ENCODE data around the gene NFYC. TPM values are rescaled to one million over a fixed set of nuclear protein-coding genes. Genes with fewer than 3 reads are reported as not detected.
A peak's percentile ranks its signal among the peaks of the same experiment; 100 is the strongest.

The NFYC gene
- total and polyA plus RNA-seq, 4 experiments from 2014 or later = 47.7 to 73.6 (median 68.8) TPM

DNA sequence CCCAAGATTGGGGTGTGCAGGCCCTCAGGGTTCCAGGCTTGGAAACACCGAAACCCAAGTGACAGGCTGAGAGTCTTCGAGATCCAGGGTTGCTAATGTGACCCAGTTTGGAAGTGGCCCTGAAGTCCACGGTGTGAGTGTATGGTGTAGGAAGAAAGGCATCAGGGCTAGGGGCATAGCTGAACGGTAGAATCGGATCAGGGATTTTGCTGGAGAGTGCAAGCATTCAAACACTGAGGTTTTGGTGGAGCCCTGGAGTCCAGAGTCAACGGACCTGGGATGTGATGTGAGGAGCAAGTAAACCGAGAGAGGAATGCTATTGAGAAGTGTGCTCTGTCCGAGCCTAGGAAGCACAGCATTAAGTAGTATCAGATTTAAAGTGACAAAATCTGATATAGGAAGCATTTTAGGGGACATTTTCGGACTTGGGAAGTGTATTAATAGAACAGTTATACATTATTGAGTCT, 958 bp downstream of the NFYC start:
- Histone ChIP-seq H3K9me3 (ENCODE audit: control insufficient read depth in 1 of 2, low read length in 2 of 2) (no peaks in the 10 kb centered on the region), H3K27ac (ENCODE audit: low read depth, low read length) (peak overlapping the region; percentile 98), H3K36me3 (ENCODE audit: insufficient read depth, low read length) (no peaks in the 10 kb centered on the region), H3K4me3 (ENCODE audit: low read length in 2 of 2) (peak overlapping the region; percentile 74 to 86), H3K4me1 (ENCODE audit: insufficient read depth, low read length) (peaks cover 67% of the 10 kb centered on the region), H3K27me3 (ENCODE audit: insufficient read depth, low read length) (no peaks in the 10 kb centered on the region)
- Mint-ChIP-seq H3K4me1 (peaks cover 58 to 76% (median 65%) of the 10 kb centered on the region in 4 donors), H3K27ac (peak overlapping the region; percentile 94 to 98 (median 96)), H3K36me3 (peaks cover 4 to 25% of the 10 kb centered on the region in 2 donors), H3K4me3 (peak overlapping the region; percentile 89 to 97 (median 94)), H3K27me3 (no peaks in the 10 kb centered on the region), H3K9me3 (no peaks in the 10 kb centered on the region)
- CTCF ChIA-PET (ENCODE audit: partially characterized antibody) = interaction anchor here (0.6 to 4.5 kb wide), 5 partner anchors 9 to 257 kb away, joined by 3 to 27 read pairs (median 7); no protein-coding TSS in a partner anchor
- intact Hi-C loops (cut with micrococcal nuclease) = loop anchor here (1.0 kb wide), 1 partner anchor 17 kb away; no protein-coding TSS in a partner anchor
- DNase-seq = no peak
- POLR2A ChIA-PET (ENCODE audit: partially characterized antibody) = interaction anchor here (0.8 to 7.8 kb wide), 24 partner anchors 8 to 669 kb away, joined by 3 to 137 read pairs (median 7); partner anchors contain the start of genes CITED4, CTPS1, FOXO6 and RIMS3

DNA sequence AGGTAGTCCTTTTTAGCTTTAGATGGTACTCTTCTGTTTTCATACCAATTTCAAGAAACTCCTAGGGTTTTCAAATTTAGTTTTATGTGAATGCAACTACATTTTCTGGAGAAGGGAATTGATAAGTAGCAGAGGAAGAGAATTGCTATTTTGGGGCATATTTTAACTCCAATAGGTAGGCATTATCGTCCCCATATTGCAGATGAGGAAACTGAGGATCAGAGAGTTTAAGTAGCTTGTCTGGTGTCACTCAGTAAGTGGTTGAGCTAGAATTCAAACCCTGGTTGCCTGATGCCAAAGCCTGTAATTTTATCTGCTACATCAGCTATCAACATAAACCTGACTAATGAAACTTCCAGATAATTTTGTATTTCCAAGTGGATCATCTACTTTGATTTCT, 1.9 kb downstream of the NFYC start:
- CTCF ChIA-PET (ENCODE audit: partially characterized antibody) = interaction anchor here (0.8 to 4.5 kb wide), 2 partner anchors 10 to 24 kb away, joined by 4 to 24 read pairs; no protein-coding TSS in a partner anchor

DNA sequence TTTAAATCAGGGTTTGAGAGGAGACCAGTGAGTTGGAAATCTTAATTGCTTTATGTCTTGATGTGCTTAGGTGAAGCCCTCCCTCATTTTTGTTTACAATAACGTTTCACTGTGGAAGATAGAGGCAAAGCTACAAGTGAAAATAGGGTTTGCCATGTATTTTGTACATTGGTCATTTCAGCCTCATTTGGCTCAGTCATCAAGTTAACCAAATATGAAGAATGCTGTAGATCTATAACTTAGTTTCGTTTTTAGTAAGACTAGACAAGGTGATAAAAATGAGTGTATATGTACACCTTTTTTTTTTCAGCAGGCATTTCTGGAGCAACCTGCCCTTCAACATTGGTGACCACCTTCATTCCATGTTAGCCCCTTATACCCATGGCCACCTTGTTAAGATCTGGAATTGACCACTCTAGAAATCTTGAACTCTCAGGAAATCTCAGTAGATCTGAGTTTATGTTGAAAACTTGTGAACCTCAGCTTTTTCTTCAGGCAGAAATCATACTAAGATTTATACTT, 2.9 kb downstream of the NFYC start:
- CTCF ChIA-PET (ENCODE audit: partially characterized antibody) = interaction anchor here (4.5 kb wide), 1 partner anchor 25 kb away, joined by 24 read pairs; no protein-coding TSS in a partner anchor
- no peaks in the 10 kb centered on the region for H3K36me3 ChIP-seq (ENCODE audit: insufficient read depth, low read length)
- peak overlapping the region; percentile 22 for H3K27ac ChIP-seq (ENCODE audit: low read depth, low read length)
- H3K4me1 ChIP-seq (ENCODE audit: insufficient read depth, low read length) = peaks cover 84% of the 10 kb centered on the region
- intact Hi-C loops (cut with micrococcal nuclease) = no loop called here
- H3K36me3 Mint-ChIP-seq = peaks cover 0 to 21% of the 10 kb centered on the region in 2 donors
- POLR2A ChIA-PET (ENCODE audit: partially characterized antibody) = interaction anchor here (7.8 kb wide), 1 partner anchor 13 kb away, joined by 137 read pairs; no protein-coding TSS in a partner anchor
- no peaks in the 10 kb centered on the region for H3K27me3 ChIP-seq (ENCODE audit: insufficient read depth, low read length)
- H3K4me1 Mint-ChIP-seq = peaks cover 64 to 88% (median 76%) of the 10 kb centered on the region in 4 donors
- peak overlapping the region in 1 of 2 donors; percentile 27 for H3K4me3 ChIP-seq (ENCODE audit: low read length in 2 of 2)
- H3K27ac Mint-ChIP-seq = peak overlapping the region; percentile 71 to 98 (median 93)
- no peaks in the 10 kb centered on the region for H3K27me3 Mint-ChIP-seq
- H3K9me3 Mint-ChIP-seq = no peaks in the 10 kb centered on the region
- H3K9me3 ChIP-seq (ENCODE audit: control insufficient read depth in 1 of 2, low read length in 2 of 2) = no peaks in the 10 kb centered on the region
- no peak for DNase-seq
- H3K4me3 Mint-ChIP-seq = peak overlapping the region; percentile 40 to 92 (median 77)

More for the DNA sequence above, 1.9 kb downstream of the NFYC start:
- Mint-ChIP-seq H3K27ac (peak overlapping the region; percentile 64 to 98 (median 96)), H3K4me3 (peak overlapping the region; percentile 49 to 97 (median 92)), H3K36me3 (peaks cover 0 to 24% of the 10 kb centered on the region in 2 donors), H3K27me3 (no peaks in the 10 kb centered on the region), H3K9me3 (no peaks in the 10 kb centered on the region), H3K4me1 (peaks cover 60 to 83% (median 70%) of the 10 kb centered on the region in 4 donors)
- H3K27me3 ChIP-seq (ENCODE audit: insufficient read depth, low read length) = no peaks in the 10 kb centered on the region
- H3K36me3 ChIP-seq (ENCODE audit: insufficient read depth, low read length) = no peaks in the 10 kb centered on the region
- H3K27ac ChIP-seq (ENCODE audit: low read depth, low read length) = peak overlapping the region; percentile 98
- no peak for DNase-seq
- no peak overlapping the region for H3K4me3 ChIP-seq (ENCODE audit: low read length in 2 of 2)
- intact Hi-C loops (cut with micrococcal nuclease) = no loop called here
- no peaks in the 10 kb centered on the region for H3K9me3 ChIP-seq (ENCODE audit: control insufficient read depth in 1 of 2, low read length in 2 of 2)
- POLR2A ChIA-PET (ENCODE audit: partially characterized antibody) = interaction anchor here (0.7 to 7.8 kb wide), 3 partner anchors 14 to 107 kb away, joined by 3 to 137 read pairs (median 4); partner anchors contain the start of gene RIMS3
- H3K4me1 ChIP-seq (ENCODE audit: insufficient read depth, low read length) = peaks cover 75% of the 10 kb centered on the region

DNA sequence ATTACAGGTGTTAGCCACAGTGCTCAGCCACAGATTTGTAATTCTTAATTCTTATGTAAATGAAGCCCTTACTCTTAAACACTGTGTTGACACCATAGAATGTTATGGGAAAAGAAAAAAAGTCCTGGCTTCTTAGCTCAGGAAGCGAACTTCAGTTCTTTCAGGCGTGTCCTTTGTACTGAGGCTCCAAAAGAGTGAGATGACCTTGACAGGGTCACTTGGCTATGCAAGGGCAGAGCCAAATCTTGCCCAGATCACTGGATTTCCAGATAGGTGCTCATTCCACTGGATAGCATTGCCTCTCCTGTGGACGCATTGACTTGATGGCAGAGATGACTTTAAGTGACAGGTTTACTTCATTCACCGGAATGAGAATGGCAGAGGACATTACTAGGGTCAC, 4.8 kb downstream of the NFYC start:
- CTCF ChIA-PET (ENCODE audit: partially characterized antibody) = no interaction called here

DNA sequence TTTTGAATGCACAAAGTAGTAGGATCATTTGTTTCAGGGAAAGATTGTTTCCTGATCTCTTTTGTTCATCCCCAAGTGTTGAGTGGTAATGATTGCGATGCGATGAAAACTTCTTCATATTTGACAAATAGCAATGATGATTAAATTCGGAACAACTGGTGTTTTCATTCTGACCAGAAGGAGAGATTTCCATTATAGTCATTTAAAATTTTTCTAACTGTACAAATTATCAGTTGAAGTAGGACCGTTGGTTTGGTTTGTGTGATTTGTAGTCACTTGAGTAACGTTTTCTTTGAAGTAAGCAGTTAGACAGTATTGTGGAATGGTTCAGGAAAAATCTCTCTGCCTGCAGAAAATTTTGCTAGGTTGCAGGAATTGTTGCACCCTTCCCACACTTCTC, 5.9 kb downstream of the NFYC start:
- H3K36me3 ChIP-seq (ENCODE audit: insufficient read depth, low read length) = no peaks in the 10 kb centered on the region
- no peak for DNase-seq
- H3K27me3 Mint-ChIP-seq = no peaks in the 10 kb centered on the region
- CTCF ChIA-PET (ENCODE audit: partially characterized antibody) = no interaction called here
- peaks cover 61 to 89% (median 77%) of the 10 kb centered on the region in 4 donors for H3K4me1 Mint-ChIP-seq
- H3K36me3 Mint-ChIP-seq = peaks cover 0 to 10% of the 10 kb centered on the region in 2 donors
- peak overlapping the region in 6 of 8 donors; percentile 12 to 64 (median 38) for H3K4me3 Mint-ChIP-seq
- H3K27ac ChIP-seq (ENCODE audit: low read depth, low read length) = no peak overlapping the region
- H3K9me3 Mint-ChIP-seq = no peaks in the 10 kb centered on the region
- peak overlapping the region in 1 of 7 donors; percentile 30 for H3K27ac Mint-ChIP-seq
- H3K27me3 ChIP-seq (ENCODE audit: insufficient read depth, low read length) = no peaks in the 10 kb centered on the region
- H3K9me3 ChIP-seq (ENCODE audit: control insufficient read depth in 1 of 2, low read length in 2 of 2) = no peaks in the 10 kb centered on the region
- no peak overlapping the region for H3K4me3 ChIP-seq (ENCODE audit: low read length in 2 of 2)
- intact Hi-C loops (cut with micrococcal nuclease) = no loop called here
- H3K4me1 ChIP-seq (ENCODE audit: insufficient read depth, low read length) = peaks cover 76% of the 10 kb centered on the region
- POLR2A ChIA-PET (ENCODE audit: partially characterized antibody) = no interaction called here

More for the DNA sequence above, 4.8 kb downstream of the NFYC start:
- Histone ChIP-seq H3K9me3 (ENCODE audit: control insufficient read depth in 1 of 2, low read length in 2 of 2) (no peaks in the 10 kb centered on the region), H3K27me3 (ENCODE audit: insufficient read depth, low read length) (no peaks in the 10 kb centered on the region), H3K27ac (ENCODE audit: low read depth, low read length) (no peak overlapping the region), H3K36me3 (ENCODE audit: insufficient read depth, low read length) (no peaks in the 10 kb centered on the region), H3K4me1 (ENCODE audit: insufficient read depth, low read length) (peaks cover 77% of the 10 kb centered on the region), H3K4me3 (ENCODE audit: low read length in 2 of 2) (no peak overlapping the region)
- DNase-seq = no peak
- peaks cover 58 to 88% (median 75%) of the 10 kb centered on the region in 4 donors for H3K4me1 Mint-ChIP-seq
- H3K9me3 Mint-ChIP-seq = no peaks in the 10 kb centered on the region
- peak overlapping the region in 3 of 8 donors; percentile 0 to 50 (median 29) for H3K4me3 Mint-ChIP-seq
- H3K27me3 Mint-ChIP-seq = no peaks in the 10 kb centered on the region
- peaks cover 0 to 22% of the 10 kb centered on the region in 2 donors for H3K36me3 Mint-ChIP-seq
- intact Hi-C loops (cut with micrococcal nuclease) = no loop called here
- POLR2A ChIA-PET (ENCODE audit: partially characterized antibody) = interaction anchor here (7.8 kb wide), 1 partner anchor 11 kb away, joined by 137 read pairs; no protein-coding TSS in a partner anchor
- H3K27ac Mint-ChIP-seq = peak overlapping the region in 4 of 7 donors; percentile 22 to 43 (median 34)

DNA sequence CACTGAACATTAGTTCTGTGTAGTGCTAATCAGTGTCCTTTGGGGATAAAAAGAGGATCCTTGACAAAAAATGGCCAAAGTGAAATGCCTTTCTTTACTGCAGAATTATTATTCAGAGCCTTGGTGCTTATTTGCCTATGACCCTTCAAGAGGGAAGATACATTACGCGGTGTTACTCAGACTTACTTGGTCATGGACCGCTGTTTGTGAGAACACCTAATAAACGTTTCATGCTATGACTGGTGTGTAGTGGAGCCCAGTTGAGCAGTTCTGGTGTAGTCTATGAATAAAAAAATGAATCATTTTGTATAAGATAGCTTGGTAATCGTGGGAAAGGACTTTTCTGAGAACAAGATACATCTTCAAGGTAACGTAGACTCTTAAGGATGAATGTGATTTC, 8.3 kb downstream of the NFYC start:
- CTCF ChIA-PET (ENCODE audit: partially characterized antibody) = interaction anchor here (1.0 to 5.0 kb wide), 2 partner anchors 9 to 14 kb away, joined by 3 to 27 read pairs; partner anchors contain the start of gene NFYC
- Histone ChIP-seq H3K36me3 (ENCODE audit: insufficient read depth, low read length) (no peaks in the 10 kb centered on the region), H3K27ac (ENCODE audit: low read depth, low read length) (no peak overlapping the region), H3K4me1 (ENCODE audit: insufficient read depth, low read length) (peaks cover 68% of the 10 kb centered on the region), H3K27me3 (ENCODE audit: insufficient read depth, low read length) (no peaks in the 10 kb centered on the region), H3K4me3 (ENCODE audit: low read length in 2 of 2) (no peak overlapping the region), H3K9me3 (ENCODE audit: control insufficient read depth in 1 of 2, low read length in 2 of 2) (no peaks in the 10 kb centered on the region)
- intact Hi-C loops (cut with micrococcal nuclease) = no loop called here
- peaks cover 52 to 86% (median 72%) of the 10 kb centered on the region in 4 donors for H3K4me1 Mint-ChIP-seq
- H3K27me3 Mint-ChIP-seq = no peaks in the 10 kb centered on the region
- peaks cover 0 to 7% of the 10 kb centered on the region in 2 donors for H3K36me3 Mint-ChIP-seq
- POLR2A ChIA-PET (ENCODE audit: partially characterized antibody) = interaction anchor here (1.4 to 3.1 kb wide), 2 partner anchors 8 to 9 kb away, joined by 4 to 30 read pairs; partner anchors contain the start of gene NFYC
- H3K4me3 Mint-ChIP-seq = peak overlapping the region in 4 of 8 donors; percentile 14 to 64 (median 44)
- no peaks in the 10 kb centered on the region for H3K9me3 Mint-ChIP-seq
- peak overlapping the region in 3 of 7 donors; percentile 29 to 80 (median 37) for H3K27ac Mint-ChIP-seq
- no peak for DNase-seq

DNA sequence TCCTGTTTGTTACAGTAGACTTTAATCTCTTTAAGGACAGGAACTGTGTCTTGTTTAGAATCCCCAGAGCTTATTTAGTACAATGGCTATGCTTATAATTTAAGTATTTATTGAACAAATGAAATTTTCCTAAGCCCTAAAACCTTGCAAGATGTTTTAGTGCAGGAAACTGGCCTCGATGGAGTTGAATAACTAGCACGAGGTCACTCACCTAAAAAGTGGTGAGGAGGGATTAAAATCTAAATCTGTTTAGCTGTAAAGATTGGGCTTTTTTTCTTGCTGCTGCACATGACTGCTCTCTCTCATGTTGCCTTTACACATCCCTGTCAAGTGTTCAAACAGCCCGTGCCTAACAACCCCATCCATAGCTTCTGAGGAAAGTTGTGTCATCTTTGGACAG, 10.2 kb downstream of the NFYC start:
- H3K27me3 ChIP-seq (ENCODE audit: insufficient read depth, low read length) = no peaks in the 10 kb centered on the region
- Mint-ChIP-seq H3K36me3 (peaks cover 5% of the 10 kb centered on the region in 2 donors), H3K27me3 (no peaks in the 10 kb centered on the region), H3K4me1 (peaks cover 47 to 81% (median 65%) of the 10 kb centered on the region in 4 donors), H3K27ac (peak overlapping the region in 2 of 7 donors; percentile 33 to 42), H3K9me3 (no peaks in the 10 kb centered on the region), H3K4me3 (peak overlapping the region in 2 of 8 donors; percentile 12 to 20)
- intact Hi-C loops (cut with micrococcal nuclease) = no loop called here
- ChIA-PET POLR2A (ENCODE audit: partially characterized antibody) (interaction anchor here (3.1 kb wide), 1 partner anchor 10 kb away, joined by 30 read pairs; the partner anchor contains the start of gene NFYC), CTCF (ENCODE audit: partially characterized antibody) (interaction anchor here (0.7 to 5.0 kb wide), 2 partner anchors 11 to 49 kb away, joined by 3 to 27 read pairs; partner anchors contain the start of gene NFYC)
- peaks cover 55% of the 10 kb centered on the region for H3K4me1 ChIP-seq (ENCODE audit: insufficient read depth, low read length)
- H3K9me3 ChIP-seq (ENCODE audit: control insufficient read depth in 1 of 2, low read length in 2 of 2) = no peaks in the 10 kb centered on the region
- no peaks in the 10 kb centered on the region for H3K36me3 ChIP-seq (ENCODE audit: insufficient read depth, low read length)
- H3K4me3 ChIP-seq (ENCODE audit: low read length in 2 of 2) = no peak overlapping the region
- DNase-seq = no peak
- no peak overlapping the region for H3K27ac ChIP-seq (ENCODE audit: low read depth, low read length)
